ENCODE data around the gene KAT6B. TPM values are rescaled to one million over a fixed set of nuclear protein-coding genes. Genes with fewer than 3 reads are reported as not detected.

Gene KAT6B
- total and polyA plus RNA-seq, 7 donors = 5.8 to 77.0 (median 49.9) TPM

- no peaks in the 10 kb centered on the region for H3K27me3 ChIP-seq
- 86 to 88% methylated on average over 7 of the region's 7 CpGs for WGBS, 2 donors
- no peak overlapping the region for H3K27ac ChIP-seq
- H3K9me3 ChIP-seq = no peaks in the 10 kb centered on the region
- no peaks in the 10 kb centered on the region for H3K36me3 ChIP-seq
- H3K4me1 ChIP-seq = peaks cover 0 to 25% (median 10%) of the 10 kb centered on the region in 4 donors
- intact Hi-C loops (cut with DNase I) = no loop called here
- H3K4me3 ChIP-seq = no peak overlapping the region
- TF ChIP-seq CTCF (IDR thresholded peaks at IDR 0.05) = no peak
- TF ChIP-seq POLR2A (IDR thresholded peaks at IDR 0.05) = no peak
- no peak for TF ChIP-seq POLR2AphosphoS5 (IDR thresholded peaks at IDR 0.05)
- TF ChIP-seq EP300 (IDR thresholded peaks at IDR 0.05) = no peak
- no peak for DNase-seq
Observed at GRCh38 chr10:75038335-75038734, 211.9 kb downstream of the KAT6B start.

- Histone ChIP-seq H3K4me1 (peaks cover 0 to 16% (median 10%) of the 10 kb centered on the region in 4 donors), H3K27me3 (no peaks in the 10 kb centered on the region), H3K4me3 (no peak overlapping the region), H3K9me3 (no peaks in the 10 kb centered on the region), H3K36me3 (no peaks in the 10 kb centered on the region), H3K27ac (no peak overlapping the region)
- DNase-seq = no peak
- WGBS, 2 donors = 84 to 93% methylated on average over 9 of the region's 9 CpGs
- intact Hi-C loops (cut with DNase I) = no loop called here
- TF ChIP-seq POLR2AphosphoS5 (IDR thresholded peaks at IDR 0.05) (no peak), EP300 (IDR thresholded peaks at IDR 0.05) (no peak), POLR2A (IDR thresholded peaks at IDR 0.05) (no peak), CTCF (IDR thresholded peaks at IDR 0.05) (no peak)
Observed at GRCh38 chr10:75040576-75040975, 214.2 kb downstream of the KAT6B start.

DNA sequence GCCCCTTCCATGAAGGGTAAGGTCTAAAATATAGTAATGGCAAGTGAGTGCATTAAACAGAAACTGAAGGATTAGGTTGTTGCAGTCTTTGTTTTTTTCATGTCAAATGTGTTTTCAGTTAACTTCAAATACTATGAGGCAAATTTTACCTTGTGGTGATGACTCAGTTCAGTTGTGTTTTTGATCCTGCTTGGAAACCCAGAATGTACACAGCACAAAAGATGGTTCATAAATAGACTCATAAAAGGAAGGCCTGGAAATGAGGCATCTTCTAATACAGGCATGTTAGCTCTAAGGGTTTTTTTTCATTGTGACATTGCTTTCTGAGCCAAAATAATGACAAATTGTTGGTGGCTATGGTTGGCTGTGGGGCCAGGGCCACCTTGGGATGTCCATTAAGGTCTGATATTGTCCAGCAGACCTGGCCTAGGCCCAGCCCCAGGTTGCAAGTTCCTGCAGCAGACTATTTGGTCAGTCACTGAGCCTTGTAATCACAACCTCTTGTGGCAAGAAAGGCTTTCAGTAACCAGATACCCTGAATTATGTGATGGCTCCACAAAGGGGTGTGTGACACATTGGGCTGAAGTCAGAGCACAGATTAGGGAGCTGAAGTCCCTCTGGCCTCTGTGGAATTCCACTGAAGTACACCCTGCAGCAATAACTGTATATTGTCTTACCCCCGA is 216.0 kb downstream of the KAT6B start:
- TF ChIP-seq EP300 (IDR thresholded peaks at IDR 0.05) (no peak), POLR2AphosphoS5 (IDR thresholded peaks at IDR 0.05) (peak in 2 of 4 donors; percentile 17 to 35)
- intact Hi-C loops (cut with DNase I) = no loop called here
- no peaks in the 10 kb centered on the region for H3K36me3 ChIP-seq
- peak overlapping the region; percentile 6 to 66 (median 48) for H3K27ac ChIP-seq
- H3K9me3 ChIP-seq = no peaks in the 10 kb centered on the region
- DNase-seq = peak; percentile 48
- 94 to 100% methylated on average over 1 of the region's 1 CpG for WGBS, 2 donors
- H3K27me3 ChIP-seq = no peaks in the 10 kb centered on the region
- H3K4me1 ChIP-seq = peaks cover 0 to 16% (median 10%) of the 10 kb centered on the region in 4 donors
- no peak overlapping the region for H3K4me3 ChIP-seq

- no peak for TF ChIP-seq EP300 (IDR thresholded peaks at IDR 0.05)
- TF ChIP-seq CTCF (IDR thresholded peaks at IDR 0.05) = no peak
- no peak for TF ChIP-seq POLR2AphosphoS5 (IDR thresholded peaks at IDR 0.05)
- TF ChIP-seq POLR2A (IDR thresholded peaks at IDR 0.05) = no peak
- Histone ChIP-seq H3K27me3 (no peaks in the 10 kb centered on the region), H3K4me1 (peaks cover 0 to 16% (median 10%) of the 10 kb centered on the region in 4 donors), H3K9me3 (no peaks in the 10 kb centered on the region), H3K27ac (peak overlapping the region in 2 of 4 donors; percentile 63 to 66), H3K4me3 (no peak overlapping the region), H3K36me3 (no peaks in the 10 kb centered on the region)
- peak; percentile 57 for DNase-seq
- intact Hi-C loops (cut with DNase I) = no loop called here
- 46 to 71% methylated on average over 68 of the region's 68 CpGs for WGBS, 2 donors
Observed at GRCh38 chr10:75043256-75044131, 217.1 kb downstream of the KAT6B start.

- Histone ChIP-seq H3K4me1 (no peaks in the 10 kb centered on the region), H3K27me3 (no peaks in the 10 kb centered on the region), H3K9me3 (no peaks in the 10 kb centered on the region), H3K4me3 (no peak overlapping the region), H3K36me3 (no peaks in the 10 kb centered on the region), H3K27ac (no peak overlapping the region)
- WGBS, 2 donors = 77 to 84% methylated on average over 9 of the region's 9 CpGs
- DNase-seq = peak; percentile 20
- TF ChIP-seq EP300 (IDR thresholded peaks at IDR 0.05) (no peak), POLR2A (IDR thresholded peaks at IDR 0.05) (no peak), POLR2AphosphoS5 (IDR thresholded peaks at IDR 0.05) (no peak), CTCF (IDR thresholded peaks at IDR 0.05) (no peak)
- intact Hi-C loops (cut with DNase I) = no loop called here
Observed at GRCh38 chr10:75048669-75049098, 222.3 kb downstream of the KAT6B start.

All from sigmoid colon (tissue), 7 donors.